Gastrocnemius medialis (tissue), 4 donors: ENCODE measurements around the gene ZNF813. TPM values are rescaled to one million over a fixed set of nuclear protein-coding genes. Genes with fewer than 3 reads are reported as not detected.
"Not testable (repeated sequence)": the region's sequence is repeated elsewhere in the genome, so short reads cannot be mapped to it uniquely, and the experiment has no call there.

Experiments
- ATAC-seq, 2 donors: fragments of 150-250 bp; one replicate each; pipeline ENCODE4 v1.9.1; 2016
- DNase-seq, 2 donors: peaks; one replicate each; pipeline ENCODE4 v3.0.0-alpha.2; 2019
- H3K27ac ChIP-seq, 4 donors: fragments of 200-600 bp; sonication (generic); 1 replicate in 1 of 4; 2 replicates in 3 of 4; pipeline ENCODE4 v1.5.1; 2016 to 2018; ENCODE audit warnings: mild to moderate bottlenecking in 2 of 4, moderate library complexity in 1 of 4
- H3K27me3 ChIP-seq, 3 donors: fragments of 200-600 bp; sonication (generic) in 2 of 3; 1 replicate in 1 of 3; 2 replicates in 2 of 3; pipeline versions ENCODE4 v1.5.1 to v1.6.0; 2016 to 2019; ENCODE audit warnings: mild to moderate bottlenecking in 1 of 3, moderate library complexity in 1 of 3
- H3K36me3 ChIP-seq, 2 donors: fragments of 200-600 bp; sonication (generic) in 1 of 2; one replicate each; pipeline ENCODE4 v1.5.1; 2017 to 2018
- H3K4me1 ChIP-seq, 2 donors: fragments of 200-600 bp; sonication (generic) in 1 of 2; one replicate each; pipeline ENCODE4 v1.5.1; 2016 to 2017; ENCODE audit warnings: mild to moderate bottlenecking in 2 of 2
- H3K4me3 ChIP-seq, 4 donors: fragments of 200-600 bp; sonication (generic) in 3 of 4; 1 replicate in 1 of 4; 2 replicates in 3 of 4; pipeline ENCODE4 v1.5.1; 2016 to 2019; ENCODE audit warnings: mild to moderate bottlenecking in 2 of 4
- H3K9me3 ChIP-seq, 3 donors: fragments of 200-600 bp; sonication (generic) in 2 of 3; 1 replicate in 1 of 3; 2 replicates in 2 of 3; pipeline ENCODE4 v1.5.1; 2016 to 2019
- POLR2A ChIP-seq, 2 donors: fragments of 450-650 bp; IDR thresholded peaks; one replicate each; pipeline ENCODE4 v1.6.1; 2017; ENCODE audit warnings: antibody characterized with exemption in 2 of 2, mild to moderate bottlenecking in 2 of 2, moderate library complexity in 2 of 2
- in situ Hi-C, 4 donors: fragments of 200-750 bp; cut with MboI; loops; one replicate each; pipeline versions ENCODE4 v1.15.0 to v1.8.0; 2017; ENCODE audit warnings: low sequenced_read_pairs in 4 of 4
- intact Hi-C: fragments of 100-400 bp; cut with DNase I; formaldehyde crosslinking; loops from one replicate; pipeline ENCODE4 v1.15.1; 2023; ENCODE audit warnings: low total_unique reads
- total RNA-seq, 4 donors: library from RNA; depleted of rRNA; stranded (reverse); fragments of >200 nt; gene quantifications; one replicate each; pipeline versions ENCODE4 v1.1.0 to v1.2.3, GENCODE V29; 2016
- TF ChIP-seq, protein P1 (sequence below), 5 experiments: fragments of 450-650 bp in 3 of 5; fragments of 200-600 bp in 2 of 5; sonication (generic) in 2 of 5; IDR thresholded peaks in 4 of 5; conservative IDR thresholded peaks in 1 of 5; 1 replicate in 4 of 5; 2 replicates in 1 of 5; pipeline ENCODE4 v1.5.1; 2016 to 2019; ENCODE audit warnings: antibody characterized with exemption in 5 of 5, mild to moderate bottlenecking in 3 of 5, moderate library complexity in 3 of 5

ZNF813 gene
- 1 to 10 TPM in 1 of 4 donors, under 1 TPM in 3; 0.29 to 1.1 (median 0.57) TPM for total RNA-seq

GRCh38 chr19:53467485-53468262, at the start of gene ZNF813:
ZNF813 (plus strand) TSS chr19:53467733; CDS start chr19:53483823, 16,090 bp downstream.
- peaks cover 0 to 10% of the 10 kb centered on the region in 2 donors for H3K4me1 ChIP-seq
- ATAC-seq, result peak; percentile 92 to 93
- peak; percentile 80 to 83 for DNase-seq
- H3K27ac ChIP-seq, result peak within 1 kb of the TSS; percentile 43 to 73 (median 69)
- H3K9me3 ChIP-seq, result no peaks in the 10 kb centered on the region
- in situ Hi-C loops, result no loop called here
- H3K27me3 ChIP-seq, result peaks cover 3 to 32% (median 4%) of the 10 kb centered on the region in 3 donors
- H3K4me3 ChIP-seq, result peak within 1 kb of the TSS; percentile 64 to 80 (median 74)
- no peaks in the 10 kb centered on the region for H3K36me3 ChIP-seq
- peak in 1 of 2 donors; percentile 22 for TF ChIP-seq POLR2A (IDR thresholded peaks at IDR 0.05)
- TF ChIP-seq, protein P1, sequence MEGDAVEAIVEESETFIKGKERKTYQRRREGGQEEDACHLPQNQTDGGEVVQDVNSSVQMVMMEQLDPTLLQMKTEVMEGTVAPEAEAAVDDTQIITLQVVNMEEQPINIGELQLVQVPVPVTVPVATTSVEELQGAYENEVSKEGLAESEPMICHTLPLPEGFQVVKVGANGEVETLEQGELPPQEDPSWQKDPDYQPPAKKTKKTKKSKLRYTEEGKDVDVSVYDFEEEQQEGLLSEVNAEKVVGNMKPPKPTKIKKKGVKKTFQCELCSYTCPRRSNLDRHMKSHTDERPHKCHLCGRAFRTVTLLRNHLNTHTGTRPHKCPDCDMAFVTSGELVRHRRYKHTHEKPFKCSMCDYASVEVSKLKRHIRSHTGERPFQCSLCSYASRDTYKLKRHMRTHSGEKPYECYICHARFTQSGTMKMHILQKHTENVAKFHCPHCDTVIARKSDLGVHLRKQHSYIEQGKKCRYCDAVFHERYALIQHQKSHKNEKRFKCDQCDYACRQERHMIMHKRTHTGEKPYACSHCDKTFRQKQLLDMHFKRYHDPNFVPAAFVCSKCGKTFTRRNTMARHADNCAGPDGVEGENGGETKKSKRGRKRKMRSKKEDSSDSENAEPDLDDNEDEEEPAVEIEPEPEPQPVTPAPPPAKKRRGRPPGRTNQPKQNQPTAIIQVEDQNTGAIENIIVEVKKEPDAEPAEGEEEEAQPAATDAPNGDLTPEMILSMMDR (IDR thresholded peaks at IDR 0.05 in 4 of 5, conservative IDR thresholded peaks at IDR 0.05 in 1 of 5), result no peak
- intact Hi-C loops, result loop anchor here (1.0 to 10.0 kb wide), 3 partner anchors 36 to 273 kb away; partner anchors contain the start of genes ZNF665, ZNF761 and ZNF845

- H3K36me3 ChIP-seq, H3K4me1 ChIP-seq, H3K27me3 ChIP-seq, H3K9me3 ChIP-seq, H3K4me3 ChIP-seq, H3K27ac ChIP-seq, ATAC-seq, DNase-seq: not testable (repeated sequence)
- intact Hi-C loops (loop anchor here (10.0 kb wide), 1 partner anchor 324 kb away; no protein-coding TSS in a partner anchor), in situ Hi-C loops (loop anchor here in 1 of 4 donors (10.0 kb wide), 1 partner anchor 324 kb away; no protein-coding TSS in a partner anchor)
Observed at GRCh38 chr19:53420520-53421315, 46.8 kb upstream of the ZNF813 start.

DNA sequence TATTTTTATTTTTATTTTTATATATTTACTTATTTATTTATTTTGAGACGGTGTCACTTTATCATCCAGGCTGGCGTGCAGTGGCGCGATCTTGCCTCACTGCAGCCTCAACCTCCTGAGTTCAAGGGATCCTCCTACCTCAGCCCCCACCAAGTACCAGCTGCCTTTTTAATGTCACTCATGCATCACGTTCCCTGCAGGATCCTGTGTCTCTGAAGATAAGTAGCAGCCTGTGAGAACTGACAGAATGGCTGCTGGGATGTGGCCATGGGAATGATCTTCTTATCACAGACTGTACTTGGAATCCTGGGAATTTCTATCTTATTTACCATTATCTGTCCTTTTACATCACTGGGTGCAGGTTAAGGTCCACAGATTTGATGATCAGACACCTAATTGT, 45.0 kb upstream of the ZNF813 start:
- Histone ChIP-seq H3K4me3 (no peak overlapping the region), H3K27ac (no peak overlapping the region), H3K27me3 (no peaks in the 10 kb centered on the region), H3K9me3 (no peaks in the 10 kb centered on the region), H3K4me1 (no peaks in the 10 kb centered on the region), H3K36me3 (no peaks in the 10 kb centered on the region)
- intact Hi-C loops, result loop anchor here (10.0 kb wide), 1 partner anchor 322 kb away; no protein-coding TSS in a partner anchor
- in situ Hi-C loops, result loop anchor here in 1 of 4 donors (10.0 kb wide), 1 partner anchor 322 kb away; no protein-coding TSS in a partner anchor
- no peak for TF ChIP-seq POLR2A (IDR thresholded peaks at IDR 0.05)
- TF ChIP-seq, protein P1 (IDR thresholded peaks at IDR 0.05 in 4 of 5, conservative IDR thresholded peaks at IDR 0.05 in 1 of 5), result no peak
- ATAC-seq (no peak), DNase-seq (no peak)

DNA sequence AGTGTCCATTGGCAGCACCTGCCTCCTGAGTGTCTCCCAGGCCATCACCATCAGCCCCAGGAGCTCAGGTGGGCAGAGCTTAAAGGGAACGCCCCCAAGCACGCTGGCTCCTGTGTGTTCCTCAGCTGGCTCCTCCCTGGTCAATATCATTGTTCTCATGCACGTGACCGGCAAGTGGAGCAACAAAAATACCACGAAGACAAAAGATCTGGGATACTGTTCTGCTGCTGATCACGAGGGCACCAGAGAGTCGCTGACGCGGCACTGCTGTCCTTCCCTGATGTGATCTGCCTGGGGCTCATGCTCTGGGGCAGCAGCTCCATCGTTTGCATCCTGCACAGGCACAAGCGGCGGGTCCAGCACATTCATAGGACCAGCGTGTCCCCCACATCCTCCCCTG, 44.5 kb upstream of the ZNF813 start:
- ATAC-seq, result peak in 1 of 2 donors; percentile 23
- in situ Hi-C loops (loop anchor here in 1 of 4 donors (10.0 kb wide), 1 partner anchor 322 kb away; no protein-coding TSS in a partner anchor), intact Hi-C loops (loop anchor here (10.0 kb wide), 1 partner anchor 322 kb away; no protein-coding TSS in a partner anchor)
- H3K27ac ChIP-seq, H3K36me3 ChIP-seq, H3K4me3 ChIP-seq, DNase-seq, H3K9me3 ChIP-seq, H3K27me3 ChIP-seq, H3K4me1 ChIP-seq: not testable (repeated sequence)

GRCh38 chr19:53423680-53424079, 43.9 kb upstream of the ZNF813 start:
- not testable (repeated sequence) for H3K9me3 ChIP-seq, H3K27me3 ChIP-seq, H3K4me1 ChIP-seq, H3K4me3 ChIP-seq, H3K36me3 ChIP-seq, ATAC-seq, DNase-seq, H3K27ac ChIP-seq
- intact Hi-C loops (loop anchor here (10.0 kb wide), 1 partner anchor 321 kb away; no protein-coding TSS in a partner anchor), in situ Hi-C loops (loop anchor here in 1 of 4 donors (10.0 kb wide), 1 partner anchor 321 kb away; no protein-coding TSS in a partner anchor)
